Measurements from ENCODE around the gene PSMG3.

- TF ChIP-seq GATA3 (IDR thresholded peaks at IDR 0.05; ENCODE audit: low read depth, low read length) (no peak), GATA2 (IDR thresholded peaks at IDR 0.05; ENCODE audit: low read depth, low read length) (peak; percentile 98)
Measured at GRCh38 chr7:1596181-1597043, 26.6 kb upstream of the PSMG3 start.

Measured in SH-SY5Y (cell line).